Stimulated activated memory B cell treated with anti-CD40 and anti-IgM and Interleukin-4, amounts not matched to agents 10 μg/mL and 1 μg/mL and 100 μg/mL, for 72 hours (primary cell): ENCODE measurements around the gene PDE8A.
"Not testable (repeated sequence)": the region's sequence is repeated elsewhere in the genome, so short reads cannot be mapped to it uniquely, and the experiment has no call there.

ENCODE experiments used
- ATAC-seq: fragments of 150-1000 bp; cut with Tn5 transposase; 2 replicates; pipeline ENCODE4 v1.10.0; 2021
- H3K27ac Mint-ChIP-seq: one replicate; pipeline ENCODE4 v1.8.0; 2022; ENCODE audit warnings: mild to moderate bottlenecking, mixed read lengths
- H3K27me3 Mint-ChIP-seq: one replicate; pipeline ENCODE4 v1.8.0; 2022; ENCODE audit warnings: mixed read lengths
- H3K36me3 Mint-ChIP-seq: one replicate; pipeline ENCODE4 v1.8.0; 2022; ENCODE audit warnings: mixed read lengths
- H3K4me1 Mint-ChIP-seq: one replicate; pipeline ENCODE4 v1.8.0; 2022; ENCODE audit warnings: mixed read lengths
- H3K4me3 Mint-ChIP-seq: one replicate; pipeline ENCODE4 v1.8.0; 2022; ENCODE audit warnings: mild to moderate bottlenecking, moderate library complexity, mixed read lengths
- H3K9me3 Mint-ChIP-seq: one replicate; pipeline ENCODE4 v1.8.0; 2022; ENCODE audit warnings: mixed read lengths

Gene PDE8A

DNA sequence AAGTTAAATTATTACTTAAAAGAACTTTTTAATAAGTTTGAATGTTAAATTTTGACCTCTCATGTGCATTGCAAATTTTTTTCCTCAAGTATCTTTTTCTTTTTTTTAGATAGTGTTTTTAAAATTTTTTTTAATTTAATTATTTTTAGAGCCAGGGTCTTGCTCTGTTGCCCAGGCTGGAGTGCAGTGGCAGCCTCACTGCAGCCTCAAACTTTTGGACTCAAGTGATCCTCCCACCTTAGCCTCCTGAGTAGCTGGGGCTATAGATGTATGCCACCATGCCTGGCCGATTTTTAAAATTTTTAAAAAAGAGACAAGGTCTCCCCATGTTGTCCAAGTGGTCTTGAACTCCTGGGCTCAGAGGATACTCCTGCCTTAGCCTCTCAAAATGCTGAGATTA, 14.4 kb downstream of the PDE8A start:
- Mint-ChIP-seq H3K27ac (no peak overlapping the region), H3K9me3 (no peaks in the 10 kb centered on the region), H3K4me1 (peaks cover 50% of the 10 kb centered on the region), H3K4me3 (no peak overlapping the region), H3K36me3 (peaks cover under 1% of the 10 kb centered on the region), H3K27me3 (no peaks in the 10 kb centered on the region)
- no peak for ATAC-seq

- H3K36me3 Mint-ChIP-seq, H3K27me3 Mint-ChIP-seq, H3K4me3 Mint-ChIP-seq, ATAC-seq, H3K9me3 Mint-ChIP-seq, H3K27ac Mint-ChIP-seq: not testable (repeated sequence)
- peaks cover 49% of the 10 kb centered on the region for H3K4me1 Mint-ChIP-seq
These were observed 15.1 kb downstream of the PDE8A start for GRCh38 chr15:84996714-84997113.

- H3K36me3 Mint-ChIP-seq, H3K4me3 Mint-ChIP-seq, H3K27ac Mint-ChIP-seq, H3K9me3 Mint-ChIP-seq, ATAC-seq, H3K27me3 Mint-ChIP-seq: not testable (repeated sequence)
- H3K4me1 Mint-ChIP-seq: peaks cover 48% of the 10 kb centered on the region
These were observed 15.6 kb downstream of the PDE8A start for GRCh38 chr15:84997214-84997613.

GRCh38 chr15:85000189-85000864, 18.7 kb downstream of the PDE8A start:
- Mint-ChIP-seq H3K27ac (no peak overlapping the region), H3K27me3 (no peaks in the 10 kb centered on the region), H3K4me3 (no peak overlapping the region), H3K9me3 (peaks cover 3% of the 10 kb centered on the region), H3K36me3 (peaks cover 6% of the 10 kb centered on the region), H3K4me1 (peaks cover 53% of the 10 kb centered on the region)
- no peak for ATAC-seq

- Mint-ChIP-seq H3K4me1 (peaks cover 53% of the 10 kb centered on the region), H3K36me3 (peaks cover 6% of the 10 kb centered on the region), H3K9me3 (peaks cover 3% of the 10 kb centered on the region), H3K4me3 (no peak overlapping the region), H3K27me3 (no peaks in the 10 kb centered on the region), H3K27ac (no peak overlapping the region)
- no peak for ATAC-seq
These were observed 19.3 kb downstream of the PDE8A start for GRCh38 chr15:85000937-85001336.

DNA sequence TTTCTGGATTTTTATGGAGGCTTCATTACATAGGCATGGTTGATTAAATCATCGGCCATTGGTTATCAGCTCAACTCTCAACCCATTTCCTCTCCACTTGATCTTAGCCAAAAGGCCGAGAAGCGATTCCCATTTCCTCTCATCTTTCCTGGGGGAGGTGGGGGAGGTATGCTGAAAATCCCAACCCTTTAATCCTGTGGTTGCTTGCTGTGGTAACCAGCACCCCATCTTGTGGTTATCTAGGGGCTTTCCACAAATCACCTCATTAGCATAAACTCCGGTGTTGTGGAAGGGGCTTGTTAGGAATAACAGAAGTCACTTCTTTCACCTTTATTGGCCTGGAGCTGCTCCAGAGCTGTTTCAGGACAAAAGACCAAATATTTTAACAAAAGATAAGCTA, 20.9 kb downstream of the PDE8A start:
- Mint-ChIP-seq H3K9me3 (peaks cover 3% of the 10 kb centered on the region), H3K27me3 (no peaks in the 10 kb centered on the region), H3K27ac (no peak overlapping the region), H3K36me3 (peaks cover 6% of the 10 kb centered on the region), H3K4me1 (peaks cover 60% of the 10 kb centered on the region), H3K4me3 (no peak overlapping the region)
- ATAC-seq: no peak

DNA sequence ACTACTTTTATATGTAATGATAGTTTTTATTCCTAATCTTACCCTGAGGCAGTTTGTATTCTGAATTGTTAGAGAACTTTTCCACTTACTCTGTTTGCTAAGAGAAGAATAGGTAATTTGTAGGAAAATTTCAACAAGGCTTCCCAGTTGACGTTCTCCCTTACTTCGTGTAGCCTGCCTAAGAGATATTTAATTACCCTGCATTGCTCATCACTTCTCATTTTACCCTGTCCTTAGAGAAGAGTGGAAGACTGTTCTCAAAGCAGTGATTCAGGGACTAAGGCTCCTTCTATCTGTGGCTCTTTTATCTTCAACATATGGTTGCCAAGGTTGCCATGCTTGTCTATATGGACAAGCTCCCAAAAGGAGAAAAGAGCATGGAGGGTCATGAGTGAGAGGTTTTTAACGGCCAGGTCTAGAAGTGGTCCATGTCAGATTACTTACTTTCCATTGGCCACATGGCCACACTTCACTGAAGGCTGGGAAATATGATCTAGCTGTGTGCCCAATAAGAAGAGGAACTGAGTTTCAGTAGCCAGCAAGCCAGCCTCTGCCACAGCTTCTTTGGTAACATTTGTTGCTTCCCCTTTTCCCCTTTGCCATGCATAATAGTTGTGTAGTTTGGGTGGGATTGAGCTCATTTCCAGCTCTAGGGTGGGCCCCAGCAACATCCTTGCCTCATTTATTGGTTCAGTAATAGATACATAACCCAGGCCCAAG, 22.1 kb downstream of the PDE8A start:
- Mint-ChIP-seq H3K27ac (peak overlapping the region; percentile 80), H3K9me3 (peaks cover 3% of the 10 kb centered on the region), H3K4me1 (peaks cover 71% of the 10 kb centered on the region), H3K36me3 (peaks cover 6% of the 10 kb centered on the region), H3K27me3 (no peaks in the 10 kb centered on the region), H3K4me3 (peak overlapping the region; percentile 11)
- peak; percentile 70 for ATAC-seq

DNA sequence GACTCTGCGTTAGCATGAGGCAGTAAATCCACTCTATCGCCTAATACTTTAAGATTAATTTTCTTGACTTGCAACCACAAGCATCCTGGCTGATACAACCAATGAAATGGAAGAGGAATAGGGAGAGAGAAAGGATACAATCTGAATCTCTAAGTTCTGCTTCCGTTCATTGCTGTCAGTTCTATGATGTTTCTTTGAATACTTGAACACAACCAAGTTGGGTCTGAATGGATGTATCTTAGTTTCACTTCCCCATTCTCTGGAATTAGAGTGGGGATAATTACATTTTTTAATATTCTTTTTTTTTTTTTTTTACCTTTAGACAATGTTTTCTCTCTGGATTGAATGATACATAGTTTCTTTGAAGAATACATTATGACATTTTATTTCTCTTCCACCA, 22.9 kb downstream of the PDE8A start:
- peaks cover 3% of the 10 kb centered on the region for H3K9me3 Mint-ChIP-seq
- H3K36me3 Mint-ChIP-seq: peaks cover 6% of the 10 kb centered on the region
- H3K4me3 Mint-ChIP-seq: no peak overlapping the region
- H3K27ac Mint-ChIP-seq: peak overlapping the region; percentile 80
- H3K4me1 Mint-ChIP-seq: peaks cover 75% of the 10 kb centered on the region
- H3K27me3 Mint-ChIP-seq: no peaks in the 10 kb centered on the region
- ATAC-seq: peak; percentile 53

- Mint-ChIP-seq H3K4me1 (peaks cover 81% of the 10 kb centered on the region), H3K27me3 (no peaks in the 10 kb centered on the region), H3K36me3 (peaks cover 6% of the 10 kb centered on the region), H3K27ac (no peak overlapping the region), H3K4me3 (no peak overlapping the region), H3K9me3 (peaks cover 3% of the 10 kb centered on the region)
- ATAC-seq: no peak
These were observed 23.7 kb downstream of the PDE8A start for GRCh38 chr15:85005319-85005718.

DNA sequence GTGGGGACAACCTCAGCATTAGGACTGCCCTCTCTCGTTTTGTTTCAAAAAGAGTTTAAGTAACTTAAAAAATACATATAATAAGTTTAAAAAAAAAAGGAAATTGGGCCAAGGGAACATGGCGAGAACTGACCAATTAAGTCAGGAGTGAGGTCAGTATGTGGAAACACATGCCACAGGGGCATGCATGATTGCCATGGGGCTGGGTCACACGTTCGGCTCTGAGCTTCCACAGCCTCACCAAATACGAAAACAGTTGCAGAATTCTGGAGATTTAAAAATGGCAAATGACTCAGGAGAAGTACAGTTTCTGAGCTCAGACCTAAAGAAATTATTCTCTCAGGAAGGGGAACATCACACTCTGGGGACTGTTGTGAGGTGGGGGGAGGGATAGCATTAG, 24.1 kb downstream of the PDE8A start:
- H3K9me3 Mint-ChIP-seq: peaks cover 3% of the 10 kb centered on the region
- peaks cover 6% of the 10 kb centered on the region for H3K36me3 Mint-ChIP-seq
- no peak overlapping the region for H3K27ac Mint-ChIP-seq
- H3K27me3 Mint-ChIP-seq: no peaks in the 10 kb centered on the region
- H3K4me1 Mint-ChIP-seq: peaks cover 81% of the 10 kb centered on the region
- no peak for ATAC-seq
- no peak overlapping the region for H3K4me3 Mint-ChIP-seq

GRCh38 chr15:85006201-85006600, 24.5 kb downstream of the PDE8A start:
- H3K27me3 Mint-ChIP-seq: no peaks in the 10 kb centered on the region
- H3K9me3 Mint-ChIP-seq: peaks cover 3% of the 10 kb centered on the region
- H3K36me3 Mint-ChIP-seq: peaks cover 4% of the 10 kb centered on the region
- no peak for ATAC-seq
- peaks cover 81% of the 10 kb centered on the region for H3K4me1 Mint-ChIP-seq
- H3K4me3 Mint-ChIP-seq: no peak overlapping the region
- H3K27ac Mint-ChIP-seq: no peak overlapping the region

DNA sequence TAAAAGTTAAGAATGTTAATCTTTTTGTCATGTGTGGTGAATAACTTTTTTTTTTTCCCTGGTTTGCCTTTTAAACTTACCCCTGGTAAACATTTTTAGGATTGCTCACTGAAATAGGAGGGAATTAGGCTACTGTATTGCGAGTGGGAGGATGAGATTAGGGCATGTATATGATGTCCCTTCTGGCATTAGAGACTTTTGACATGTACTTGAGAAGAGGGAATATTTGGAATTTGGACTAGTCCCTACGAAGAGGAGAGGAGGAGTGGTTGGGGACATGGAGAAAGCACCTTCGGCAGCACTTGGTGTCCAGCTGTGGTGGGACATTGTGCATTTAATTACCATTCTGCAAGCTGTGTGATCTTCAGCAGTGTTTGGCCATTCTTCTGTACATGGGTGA, 25.0 kb downstream of the PDE8A start:
- Mint-ChIP-seq H3K27me3 (no peaks in the 10 kb centered on the region), H3K4me1 (peaks cover 78% of the 10 kb centered on the region), H3K27ac (no peak overlapping the region), H3K4me3 (no peak overlapping the region), H3K9me3 (peaks cover 3% of the 10 kb centered on the region), H3K36me3 (no peaks in the 10 kb centered on the region)
- ATAC-seq: no peak

DNA sequence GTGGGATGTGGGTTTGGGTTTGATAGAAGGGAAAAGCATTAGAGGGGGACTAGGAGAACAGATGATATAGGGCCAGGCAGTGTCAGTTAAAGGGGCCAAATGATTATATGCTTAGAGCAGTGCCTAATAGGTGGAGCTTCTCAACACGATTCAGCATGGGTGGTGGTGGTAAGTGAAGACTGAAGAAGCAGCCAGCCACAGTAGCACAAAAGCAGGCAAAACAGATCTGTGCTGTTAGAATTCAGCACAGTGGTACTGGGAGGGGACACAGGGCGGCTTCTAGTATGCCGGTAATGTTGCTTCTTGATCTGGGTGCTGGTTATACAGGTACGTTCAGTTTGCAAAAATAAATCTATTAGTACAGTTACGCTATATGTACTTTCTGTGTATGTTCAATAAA, 25.5 kb downstream of the PDE8A start:
- H3K9me3 Mint-ChIP-seq: peaks cover 3% of the 10 kb centered on the region
- H3K4me3 Mint-ChIP-seq: no peak overlapping the region
- peaks cover 75% of the 10 kb centered on the region for H3K4me1 Mint-ChIP-seq
- ATAC-seq: no peak
- H3K27me3 Mint-ChIP-seq: no peaks in the 10 kb centered on the region
- no peaks in the 10 kb centered on the region for H3K36me3 Mint-ChIP-seq
- H3K27ac Mint-ChIP-seq: no peak overlapping the region

- H3K4me3 Mint-ChIP-seq: no peak overlapping the region
- H3K4me1 Mint-ChIP-seq: peaks cover 69% of the 10 kb centered on the region
- H3K27ac Mint-ChIP-seq: peak overlapping the region; percentile 84
- H3K27me3 Mint-ChIP-seq: no peaks in the 10 kb centered on the region
- peaks cover 3% of the 10 kb centered on the region for H3K9me3 Mint-ChIP-seq
- no peaks in the 10 kb centered on the region for H3K36me3 Mint-ChIP-seq
- ATAC-seq: no peak
These were observed 26.2 kb downstream of the PDE8A start for GRCh38 chr15:85007741-85008397.

DNA sequence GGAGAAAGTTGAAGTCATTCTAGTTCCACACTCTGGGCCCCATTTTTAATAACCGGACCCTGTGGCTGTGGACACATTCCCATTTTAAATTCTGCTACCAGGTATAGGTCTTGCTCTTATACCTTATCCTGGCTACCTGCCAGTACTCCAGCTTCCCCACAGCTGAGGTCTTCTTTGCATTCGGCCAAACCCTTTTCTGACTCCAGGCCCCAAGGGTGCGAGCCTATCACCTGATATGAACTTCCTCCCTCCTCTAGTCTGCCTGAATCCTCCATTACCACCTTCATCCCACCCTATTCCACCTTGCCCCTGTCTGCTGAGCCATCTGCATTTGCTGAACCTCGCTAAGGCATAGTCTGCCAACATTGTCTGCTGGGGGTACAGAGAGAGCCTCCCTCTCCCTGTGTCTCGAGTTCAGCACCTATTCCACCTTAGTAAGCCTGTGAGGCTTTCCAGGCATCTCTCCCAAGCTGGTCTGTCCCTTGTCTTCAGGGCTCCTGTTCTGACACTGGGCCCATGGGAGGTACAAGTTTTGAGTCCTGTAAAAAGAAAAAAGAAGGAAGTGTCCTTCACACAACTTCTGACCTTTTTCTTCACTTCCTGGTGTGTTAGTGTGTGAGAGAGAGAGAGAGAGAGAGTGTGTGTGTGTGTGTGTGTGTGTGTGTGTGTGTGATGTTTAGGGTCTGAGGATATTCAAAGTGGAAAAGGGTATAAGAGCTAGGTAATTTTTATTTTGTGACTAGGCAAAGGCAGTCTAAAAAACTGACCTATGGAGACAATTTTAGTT, 27.0 kb downstream of the PDE8A start:
- no peaks in the 10 kb centered on the region for H3K27me3 Mint-ChIP-seq
- peak overlapping the region; percentile 84 for H3K27ac Mint-ChIP-seq
- H3K36me3 Mint-ChIP-seq: no peaks in the 10 kb centered on the region
- ATAC-seq: no peak
- no peak overlapping the region for H3K4me3 Mint-ChIP-seq
- peaks cover 2% of the 10 kb centered on the region for H3K9me3 Mint-ChIP-seq
- peaks cover 62% of the 10 kb centered on the region for H3K4me1 Mint-ChIP-seq
